ENCODE measurements around the gene HSPH1.

DNA sequence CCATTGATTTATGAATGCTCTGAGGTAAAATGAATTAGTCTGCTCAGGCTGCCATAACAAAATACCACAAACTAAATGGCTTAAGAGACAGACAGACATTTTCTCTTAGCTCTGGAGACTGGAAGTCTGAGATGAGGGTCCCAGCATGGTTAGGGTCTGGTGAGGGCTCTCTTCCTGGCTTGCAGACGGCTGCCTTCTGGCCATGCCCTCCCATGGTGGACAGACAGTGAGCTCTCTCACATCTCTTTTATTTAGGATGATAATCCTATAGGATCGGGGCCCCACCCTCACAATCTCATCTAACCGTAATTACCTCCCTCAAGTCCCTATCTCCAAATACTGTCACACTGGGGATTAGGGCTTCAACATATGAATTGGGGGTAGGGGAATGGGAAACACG, 47.1 kb downstream of the HSPH1 start:
- TF ChIP-seq, protein P1, sequence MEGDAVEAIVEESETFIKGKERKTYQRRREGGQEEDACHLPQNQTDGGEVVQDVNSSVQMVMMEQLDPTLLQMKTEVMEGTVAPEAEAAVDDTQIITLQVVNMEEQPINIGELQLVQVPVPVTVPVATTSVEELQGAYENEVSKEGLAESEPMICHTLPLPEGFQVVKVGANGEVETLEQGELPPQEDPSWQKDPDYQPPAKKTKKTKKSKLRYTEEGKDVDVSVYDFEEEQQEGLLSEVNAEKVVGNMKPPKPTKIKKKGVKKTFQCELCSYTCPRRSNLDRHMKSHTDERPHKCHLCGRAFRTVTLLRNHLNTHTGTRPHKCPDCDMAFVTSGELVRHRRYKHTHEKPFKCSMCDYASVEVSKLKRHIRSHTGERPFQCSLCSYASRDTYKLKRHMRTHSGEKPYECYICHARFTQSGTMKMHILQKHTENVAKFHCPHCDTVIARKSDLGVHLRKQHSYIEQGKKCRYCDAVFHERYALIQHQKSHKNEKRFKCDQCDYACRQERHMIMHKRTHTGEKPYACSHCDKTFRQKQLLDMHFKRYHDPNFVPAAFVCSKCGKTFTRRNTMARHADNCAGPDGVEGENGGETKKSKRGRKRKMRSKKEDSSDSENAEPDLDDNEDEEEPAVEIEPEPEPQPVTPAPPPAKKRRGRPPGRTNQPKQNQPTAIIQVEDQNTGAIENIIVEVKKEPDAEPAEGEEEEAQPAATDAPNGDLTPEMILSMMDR (IDR thresholded peaks at IDR 0.05) = no peak
- TF ChIP-seq POLR2A (IDR thresholded peaks at IDR 0.05) = no peak
